ENCODE results near the gene MGAT4B.

The MGAT4B gene

DNA sequence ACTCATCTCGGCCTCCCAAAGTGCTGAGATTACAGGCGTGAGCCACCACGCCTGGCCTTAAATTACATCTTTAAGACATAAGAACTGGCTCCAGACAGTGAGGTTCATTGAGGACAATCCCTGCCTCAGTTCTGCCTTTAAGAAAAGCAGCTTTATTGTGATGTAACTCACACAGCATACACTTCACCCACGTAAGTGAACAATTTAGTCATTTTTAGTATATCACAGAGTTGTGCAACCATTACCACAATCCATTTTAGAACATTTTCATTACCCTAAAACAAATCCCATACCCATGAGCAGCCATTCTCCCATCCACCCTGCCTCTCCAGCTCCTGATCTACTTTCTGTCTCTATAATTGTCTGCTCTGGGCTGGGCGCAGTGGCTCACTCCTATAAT, 36.9 kb downstream of the MGAT4B start:
- DNase-seq (ENCODE audit: low read depth) = no peak

DNA sequence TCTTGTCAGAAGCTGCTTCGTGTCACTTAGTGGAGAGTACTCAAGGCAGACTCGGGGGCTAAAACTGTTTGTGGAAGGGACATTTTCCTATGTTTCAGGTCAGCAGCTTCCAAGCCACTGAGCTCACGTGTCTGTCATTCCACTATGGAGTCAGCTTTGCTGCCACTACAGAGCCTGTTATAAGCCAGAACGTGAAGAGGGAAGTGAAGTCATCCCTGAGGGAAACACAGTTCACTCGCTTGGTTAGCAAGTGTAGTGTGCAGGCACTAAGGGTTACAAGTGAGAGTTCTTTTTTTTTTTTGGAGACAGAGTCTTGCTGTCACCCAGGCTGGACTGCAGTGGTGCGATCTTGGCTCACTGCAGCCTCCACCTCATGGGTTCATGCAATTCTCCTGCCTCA, 37.4 kb downstream of the MGAT4B start:
- no peak for DNase-seq (ENCODE audit: low read depth)

DNA sequence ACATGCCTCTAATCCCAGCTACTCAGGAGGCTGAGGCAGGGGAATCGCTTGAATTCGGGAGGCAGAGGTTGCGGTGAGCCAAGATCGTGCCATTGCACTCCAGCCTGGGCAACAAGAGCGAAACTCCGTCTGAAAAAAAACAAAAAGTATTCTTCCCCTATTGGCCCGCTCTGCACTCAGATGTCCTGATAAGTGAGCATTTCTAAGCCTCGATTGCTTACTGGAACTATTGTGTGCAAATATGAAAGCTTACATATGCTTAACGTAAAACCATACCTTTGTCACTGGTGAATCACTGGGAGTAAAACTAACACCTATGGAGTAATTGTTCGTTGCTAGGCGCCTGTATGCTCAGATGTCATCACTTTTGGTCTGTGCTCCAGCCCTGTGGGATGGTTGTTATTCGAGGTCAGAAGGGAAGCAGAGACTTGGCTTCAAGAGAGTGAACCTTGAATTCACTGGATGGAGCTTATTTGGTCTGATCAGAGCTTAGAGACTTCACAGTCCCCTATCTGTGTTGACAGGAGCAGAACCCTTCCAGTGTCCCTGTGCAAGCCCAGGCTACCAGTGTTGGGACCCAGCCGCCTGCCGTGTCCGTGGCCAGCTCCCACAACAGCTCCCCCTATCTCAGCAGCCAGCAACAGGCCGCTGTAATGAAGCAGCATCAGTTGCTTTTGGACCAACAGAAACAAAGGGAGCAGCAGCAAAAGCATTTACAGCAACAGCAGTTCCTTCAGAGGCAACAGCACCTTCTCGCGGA, 38.2 kb downstream of the MGAT4B start:
- DNase-seq (ENCODE audit: low read depth) = no peak

DNA sequence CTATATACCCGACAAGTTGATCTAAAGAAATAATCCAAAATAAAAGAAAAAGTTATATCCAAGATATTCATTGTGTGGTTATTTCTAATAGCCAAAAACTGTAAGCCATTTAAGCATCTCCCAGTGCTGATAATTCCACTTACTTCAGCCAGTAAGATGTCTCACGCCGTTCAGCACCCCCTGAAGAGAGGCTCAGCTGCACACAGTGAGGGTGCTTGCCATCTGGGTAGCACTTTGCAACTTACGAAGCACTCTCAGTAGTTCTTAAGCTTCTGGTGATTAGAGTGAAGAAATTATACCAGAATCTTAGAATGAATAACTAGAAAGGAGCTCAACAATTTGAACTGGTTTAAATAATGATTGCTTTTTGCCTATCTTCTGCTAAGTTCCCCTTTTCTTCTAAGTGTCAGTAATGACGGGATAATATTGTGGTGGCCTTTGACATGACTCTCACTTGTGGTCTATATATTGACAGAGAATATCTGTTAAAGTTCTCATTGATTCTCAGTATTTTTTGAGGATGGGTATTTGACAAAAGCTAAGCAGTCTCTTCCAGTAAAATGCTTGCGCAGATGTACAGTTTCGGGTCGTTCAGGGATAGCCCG, 39.1 kb downstream of the MGAT4B start:
- no peak for DNase-seq (ENCODE audit: low read depth)

DNA sequence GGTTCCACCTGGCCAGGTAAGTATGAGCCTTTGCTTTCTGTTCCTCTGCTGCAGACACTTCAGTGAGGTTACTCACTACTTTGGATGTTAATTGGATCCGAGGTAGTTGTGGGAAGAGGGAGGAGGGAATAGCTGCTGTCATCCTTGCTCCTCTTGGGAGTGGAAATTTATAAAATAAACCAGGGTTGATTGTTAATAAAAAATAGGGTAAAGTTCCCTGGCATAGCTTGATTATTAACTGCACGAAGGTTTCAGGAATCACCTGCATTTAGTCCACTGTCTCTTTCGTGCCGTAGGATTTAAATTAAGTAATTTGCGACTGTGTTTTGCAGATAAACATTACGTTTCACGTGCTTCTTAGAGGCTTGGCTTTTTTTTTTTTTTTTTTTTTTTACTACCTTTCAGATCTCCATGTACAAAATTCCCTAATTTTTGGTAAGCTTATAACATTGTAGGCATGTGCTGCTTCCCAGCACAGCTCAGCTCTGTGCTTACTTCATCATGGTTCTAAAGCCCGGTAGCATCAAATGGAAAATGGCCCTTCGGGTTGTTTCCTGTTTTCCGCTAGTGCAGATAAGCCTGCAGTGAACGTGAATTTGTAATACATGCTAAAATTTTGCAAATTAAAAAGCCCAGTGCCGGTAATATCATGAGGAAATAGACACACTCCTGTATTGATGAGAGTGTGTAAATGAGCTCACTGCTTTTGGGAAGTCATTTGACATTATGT, 39.8 kb downstream of the MGAT4B start:
- DNase-seq (ENCODE audit: low read depth) = no peak

DNA sequence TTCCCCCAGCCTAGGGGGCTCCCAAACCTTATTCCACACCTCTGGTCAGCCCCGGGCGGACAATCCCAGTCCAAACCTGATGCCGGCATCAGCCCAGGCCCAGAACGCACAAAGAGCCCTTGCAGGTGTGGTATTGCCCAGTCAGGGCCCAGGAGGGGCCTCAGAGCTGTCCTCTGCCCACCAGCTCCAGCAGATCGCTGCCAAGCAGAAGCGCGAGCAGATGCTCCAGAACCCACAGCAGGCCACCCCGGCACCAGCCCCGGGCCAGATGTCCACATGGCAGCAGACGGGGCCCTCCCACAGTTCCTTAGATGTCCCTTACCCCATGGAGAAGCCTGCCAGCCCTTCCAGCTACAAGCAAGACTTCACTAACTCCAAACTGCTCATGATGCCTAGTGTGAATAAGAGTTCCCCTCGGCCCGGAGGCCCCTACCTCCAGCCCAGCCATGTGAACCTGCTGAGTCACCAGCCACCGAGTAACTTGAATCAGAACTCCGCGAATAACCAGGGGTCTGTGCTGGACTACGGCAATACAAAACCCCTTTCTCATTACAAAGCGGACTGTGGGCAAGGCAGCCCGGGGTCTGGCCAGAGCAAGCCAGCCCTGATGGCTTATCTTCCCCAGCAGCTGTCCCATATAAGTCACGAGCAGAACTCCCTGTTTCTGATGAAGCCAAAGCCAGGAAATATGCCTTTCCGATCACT, 40.5 kb downstream of the MGAT4B start:
- no peak for DNase-seq (ENCODE audit: low read depth)

DNA sequence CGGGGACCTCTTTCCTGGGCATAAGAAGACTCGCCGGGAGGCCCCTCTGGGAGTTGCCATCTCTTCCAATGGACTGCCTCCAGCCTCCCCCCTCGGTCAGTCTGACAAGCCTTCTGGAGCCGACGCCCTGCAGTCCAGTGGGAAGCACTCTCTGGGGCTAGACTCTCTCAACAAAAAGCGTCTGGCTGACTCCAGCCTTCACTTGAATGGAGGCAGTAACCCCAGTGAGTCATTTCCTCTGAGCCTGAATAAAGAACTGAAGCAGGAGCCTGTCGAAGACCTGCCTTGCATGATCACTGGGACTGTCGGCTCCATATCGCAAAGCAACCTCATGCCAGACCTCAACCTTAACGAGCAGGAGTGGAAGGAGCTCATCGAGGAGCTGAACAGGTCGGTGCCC, 41.3 kb downstream of the MGAT4B start:
- DNase-seq (ENCODE audit: low read depth) = no peak

DNA sequence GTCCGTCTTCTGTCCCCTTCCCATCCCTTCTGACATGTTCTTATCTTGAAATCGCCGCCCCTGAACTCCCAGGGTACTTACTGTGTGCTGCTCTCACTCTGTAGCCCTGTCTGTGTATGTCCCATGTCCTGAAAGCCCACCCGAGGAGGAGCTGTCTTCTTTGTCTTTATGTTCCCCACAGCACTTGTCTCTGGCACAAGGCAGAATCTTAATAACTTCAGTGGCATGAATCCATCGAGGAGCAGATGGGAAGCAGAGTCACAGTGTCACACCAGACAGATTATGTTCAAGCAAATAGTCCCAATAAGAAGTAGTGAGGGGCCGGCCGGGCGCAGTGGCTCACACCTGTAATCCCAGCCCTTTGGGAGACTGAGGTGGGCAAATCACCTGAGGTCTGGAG, 42.6 kb downstream of the MGAT4B start:
- DNase-seq (ENCODE audit: low read depth) = no peak

DNA sequence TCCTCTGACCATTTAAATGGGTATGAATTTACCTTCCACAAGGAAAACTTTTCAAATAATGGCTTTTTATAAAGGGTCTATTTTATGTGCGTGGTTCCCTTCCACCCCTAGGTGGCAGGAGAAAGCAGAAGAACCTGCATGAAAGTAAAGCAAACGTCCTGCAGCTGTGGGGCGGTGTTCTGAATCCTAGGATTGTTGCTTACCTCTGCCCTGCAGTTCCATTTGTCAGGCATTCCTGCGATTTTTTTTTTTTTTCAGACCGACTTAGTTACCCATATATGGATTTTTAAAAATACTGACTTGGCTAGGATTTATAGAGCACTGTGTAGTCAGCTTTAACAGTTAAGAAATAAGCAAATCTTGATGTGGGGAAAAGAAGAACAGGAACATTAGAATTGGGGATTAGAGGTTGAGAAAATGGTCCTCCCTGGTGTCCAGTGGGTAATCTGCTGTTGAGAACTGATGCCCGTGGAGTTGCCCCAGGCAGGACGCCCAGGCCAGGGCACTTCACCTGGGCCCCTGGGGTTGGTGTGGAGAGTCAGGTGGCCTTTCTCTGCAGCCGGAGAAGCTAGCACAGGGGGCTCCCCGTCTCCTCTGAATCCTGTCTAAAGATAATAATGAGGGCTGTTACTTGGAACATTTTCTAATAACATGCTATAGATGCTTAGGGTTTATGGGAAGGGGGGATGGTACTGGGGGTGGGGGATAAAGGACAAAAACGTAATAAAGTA, 43.3 kb downstream of the MGAT4B start:
- DNase-seq (ENCODE audit: low read depth) = no peak

DNA sequence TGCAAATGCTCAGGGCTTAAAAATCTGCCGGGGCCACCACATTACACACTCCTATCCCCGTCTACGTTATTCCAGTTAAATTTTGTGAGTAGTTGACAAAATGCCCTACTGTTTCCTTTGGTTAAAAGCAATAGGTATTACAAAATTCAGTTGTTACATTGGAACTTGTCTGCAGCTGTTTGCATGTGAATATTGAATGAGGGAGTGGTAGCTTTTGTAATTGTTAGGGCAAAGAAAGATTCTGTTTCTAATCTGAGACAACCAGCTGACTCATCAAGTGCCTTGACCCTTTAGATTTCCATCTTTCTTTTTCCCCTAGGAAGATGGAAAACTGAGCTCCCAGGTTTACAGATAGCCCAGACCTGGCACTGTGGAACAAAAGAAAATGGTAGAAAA, 43.9 kb downstream of the MGAT4B start:
- no peak for DNase-seq (ENCODE audit: low read depth)

DNA sequence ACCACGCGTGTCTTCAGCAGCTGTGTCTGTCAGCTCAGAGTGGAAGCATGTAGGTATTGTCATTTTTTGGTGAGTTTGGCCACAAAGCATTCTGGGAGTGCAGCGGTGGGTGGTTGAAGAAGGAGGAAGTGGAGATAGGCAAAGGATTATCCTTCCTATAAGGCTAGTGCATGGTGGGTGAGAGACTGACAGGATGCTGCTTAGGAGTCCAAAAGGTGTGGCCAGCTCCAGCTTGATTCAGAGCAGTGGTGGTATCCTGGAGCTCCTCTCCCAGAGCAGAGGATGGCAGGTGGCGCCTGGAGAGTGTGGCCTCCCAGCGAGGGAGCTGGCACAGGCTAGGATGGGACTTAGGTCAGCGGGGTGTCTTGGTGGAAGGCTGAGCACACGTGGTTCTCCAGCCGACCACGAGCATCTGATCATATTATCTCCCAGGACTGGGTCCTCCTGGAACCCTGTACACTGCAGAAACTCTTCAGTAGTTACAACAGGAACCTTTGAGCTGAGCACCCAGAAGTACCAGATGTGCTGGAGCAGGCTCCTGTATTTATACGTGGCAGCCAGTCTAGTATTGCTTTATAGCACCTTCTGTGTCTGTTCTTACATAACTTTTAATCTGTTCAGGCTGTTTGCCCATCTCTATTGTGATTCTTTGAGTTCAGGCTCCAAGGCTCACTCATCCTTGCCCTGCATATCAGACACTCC, 44.4 kb downstream of the MGAT4B start:
- DNase-seq (ENCODE audit: low read depth) = no peak

DNA sequence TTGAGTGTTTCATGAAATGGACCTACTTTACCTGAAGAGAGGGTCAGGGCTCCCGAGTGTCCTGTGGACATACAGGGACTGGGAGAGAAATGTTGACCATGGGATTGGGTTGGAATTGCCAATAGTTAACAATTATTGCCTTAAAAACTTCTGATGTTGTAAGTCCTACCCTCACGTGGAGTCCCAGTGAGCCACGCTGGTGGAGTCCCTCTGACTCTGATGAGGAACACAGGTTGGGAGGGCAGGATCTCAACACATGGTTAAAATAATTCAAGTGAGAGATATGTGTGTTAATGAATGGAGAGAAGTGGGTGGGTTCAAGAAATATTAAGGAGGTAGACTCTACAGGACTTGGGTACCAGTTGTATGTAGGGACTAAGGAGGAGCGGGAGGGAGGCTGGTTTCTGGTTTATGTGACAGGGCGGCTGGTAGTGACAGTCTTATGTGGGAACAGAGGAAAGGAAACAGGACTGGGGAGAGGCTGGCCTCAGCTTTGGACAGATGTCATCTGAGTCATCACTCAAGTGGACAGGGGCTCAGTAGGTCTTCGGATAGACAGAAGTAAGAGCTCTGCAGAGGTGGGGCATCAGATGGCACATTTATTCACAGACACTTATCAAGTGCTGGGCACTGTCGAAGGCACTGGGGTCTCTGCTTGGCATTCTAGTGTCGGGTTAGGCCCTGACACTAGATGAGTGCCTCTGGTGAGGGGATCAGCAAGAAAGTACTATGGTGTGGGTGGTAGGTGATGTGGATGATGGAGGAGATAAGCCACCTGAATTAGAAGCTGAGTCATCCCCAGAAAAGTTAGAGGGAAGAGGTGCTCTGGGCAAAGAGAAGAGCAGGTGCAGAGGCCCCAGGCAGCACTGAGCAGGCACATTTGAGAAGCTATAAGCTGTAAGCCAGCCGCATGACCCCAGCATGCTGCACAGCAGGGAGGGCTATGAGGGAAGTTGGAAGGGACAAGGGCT, 46.8 kb downstream of the MGAT4B start:
- DNase-seq (ENCODE audit: low read depth) = no peak

DNA sequence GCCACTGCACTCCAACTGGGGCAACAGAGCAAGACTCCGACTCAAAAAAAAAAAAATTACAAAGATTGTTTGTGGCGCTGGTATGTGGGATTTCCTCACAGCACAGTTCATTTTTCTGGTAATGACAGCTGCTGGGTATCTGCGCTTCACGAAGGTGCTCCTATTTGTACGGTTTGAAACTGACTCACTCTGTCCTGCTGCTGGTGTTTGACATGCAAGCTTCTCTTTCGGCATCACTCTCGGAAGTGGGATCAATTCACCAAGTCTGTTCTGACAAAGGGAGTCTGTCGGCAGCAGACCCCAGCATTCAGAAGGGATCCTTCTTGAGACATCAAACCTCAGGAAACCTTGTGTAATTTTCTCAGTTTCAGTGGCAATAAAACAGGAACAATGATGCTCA, 47.7 kb downstream of the MGAT4B start:
- DNase-seq (ENCODE audit: low read depth) = no peak

DNA sequence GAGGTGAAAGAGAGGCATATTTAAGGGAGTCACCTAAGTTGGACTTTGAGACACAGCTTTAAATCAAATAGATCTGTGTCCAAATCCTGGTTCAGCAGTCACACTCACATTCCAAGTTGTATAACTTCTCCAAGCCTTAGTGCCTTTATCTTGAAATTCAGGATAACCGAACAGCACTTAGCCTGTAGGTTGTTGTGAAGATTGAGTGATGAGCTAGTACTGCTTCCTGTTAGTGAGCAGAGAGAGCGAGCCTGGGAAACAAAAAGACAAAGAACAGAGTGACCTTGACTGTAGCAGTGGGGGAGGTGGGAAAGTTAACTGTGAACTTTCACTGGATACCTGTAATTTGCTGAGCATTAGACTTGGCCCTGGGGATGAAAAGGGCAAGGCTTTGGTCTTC, 51.6 kb downstream of the MGAT4B start:
- DNase-seq (ENCODE audit: low read depth) = no peak

DNA sequence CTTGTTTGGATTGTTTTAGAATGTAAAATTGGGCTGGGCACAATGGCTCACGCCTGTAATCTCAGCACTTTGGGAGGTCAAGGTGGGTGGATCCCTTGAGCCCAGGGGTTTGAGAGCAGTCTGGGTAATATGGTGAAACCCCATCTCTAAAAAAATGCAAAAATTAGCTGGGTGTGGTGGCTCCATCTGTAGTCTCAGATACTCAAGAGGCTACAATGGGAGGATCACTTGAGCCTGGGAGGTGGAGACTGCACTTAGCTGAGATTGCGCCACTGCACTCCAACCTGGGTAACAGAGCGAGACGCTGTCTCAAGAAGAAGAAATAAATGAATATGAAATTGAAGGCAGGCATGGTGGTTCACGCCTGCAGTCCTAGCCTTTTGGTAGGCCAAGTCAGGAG, 52.7 kb downstream of the MGAT4B start:
- DNase-seq (ENCODE audit: low read depth) = no peak

DNA sequence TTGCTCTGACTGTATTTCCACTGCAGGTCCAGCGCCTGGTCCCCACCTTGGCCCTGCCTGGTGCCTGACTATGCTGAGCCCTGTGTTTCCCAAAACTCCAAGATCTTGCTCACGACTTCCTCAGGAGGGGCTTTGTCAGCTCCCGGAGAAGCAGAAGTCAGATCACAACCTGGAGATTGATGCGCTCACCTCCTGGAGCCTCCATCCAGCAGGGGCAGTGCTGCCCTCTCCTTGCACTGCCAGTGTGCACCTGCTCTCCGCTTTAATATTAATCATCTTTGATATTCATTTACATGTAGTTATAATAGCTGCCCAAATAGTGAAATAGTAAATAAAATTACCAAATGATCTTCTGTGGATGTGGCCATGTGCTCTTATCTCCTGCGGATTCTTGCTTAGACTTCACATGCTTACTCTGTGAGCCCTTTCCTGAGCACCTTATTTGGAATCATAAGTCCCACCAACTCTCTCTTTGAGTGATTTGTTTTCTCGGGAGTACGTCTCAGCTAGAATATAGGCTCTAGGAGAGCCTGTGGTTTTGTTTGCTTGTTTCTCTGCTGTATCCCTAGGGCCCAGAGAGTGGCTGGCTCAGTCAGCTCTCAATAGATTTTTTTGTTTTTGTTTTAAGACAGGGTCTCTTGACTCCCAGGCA, 56.7 kb downstream of the MGAT4B start:
- no peak for DNase-seq (ENCODE audit: low read depth)

DNA sequence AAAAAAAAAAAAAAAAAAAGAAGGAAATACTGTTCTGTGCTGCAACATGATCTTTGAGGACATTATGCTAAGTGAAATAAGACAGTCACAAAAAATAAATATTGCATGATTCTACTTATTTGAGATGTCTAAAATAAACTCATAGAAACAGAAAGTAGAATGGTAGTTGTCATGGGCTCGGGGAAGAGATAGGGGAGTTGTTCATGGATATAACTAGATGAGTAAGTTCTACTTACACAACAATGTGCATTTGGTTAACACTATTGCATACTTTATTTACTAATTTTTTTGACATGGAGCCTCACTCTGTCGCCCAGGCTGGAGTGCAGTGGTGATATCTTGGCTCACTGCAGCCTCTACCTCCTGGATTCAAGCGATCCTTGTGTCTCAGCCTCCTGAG, 58.9 kb downstream of the MGAT4B start:
- DNase-seq (ENCODE audit: low read depth) = no peak

All from activated T-helper 9 cell treated with anti-CD3 and anti-CD28 coated beads, Interleukin-2, amount 50 U/mL, for 16 hours (primary cell).